Stimulated activated CD8-positive, alpha-beta memory T cell treated with anti-CD3 and anti-CD28 coated beads, Interleukin-7, amount 100 ng/mL, for 24 hours (primary cell): Measurements from ENCODE around the gene COQ4.
"Not testable (repeated sequence)": the region's sequence is repeated elsewhere in the genome, so short reads cannot be mapped to it uniquely, and the experiment has no call there.

Experiments used
- DNase-seq: peaks from one replicate; pipeline ENCODE4 v3.0.0-alpha.2; 2020; ENCODE audit warnings: low read depth

COQ4 gene

GRCh38 chr9:128298535-128299482 lies 23.8 kb upstream of the COQ4 start:
- DNase-seq, result no peak

GRCh38 chr9:128304136-128304970 lies 18.3 kb upstream of the COQ4 start:
- no peak for DNase-seq

GRCh38 chr9:128304971-128305288 lies 17.7 kb upstream of the COQ4 start:
- no peak for DNase-seq

GRCh38 chr9:128309551-128309950 lies 13.1 kb upstream of the COQ4 start:
- no peak for DNase-seq

- DNase-seq, result no peak
Measured at GRCh38 chr9:128310461-128310860, 12.2 kb upstream of the COQ4 start.

GRCh38 chr9:128314697-128315096 lies 7.9 kb upstream of the COQ4 start:
- no peak for DNase-seq

- no peak for DNase-seq
Measured at GRCh38 chr9:128316421-128316820, 6.2 kb upstream of the COQ4 start.

GRCh38 chr9:128317629-128318028 lies 5.0 kb upstream of the COQ4 start:
- DNase-seq, result no peak

- DNase-seq, result no peak
Measured at GRCh38 chr9:128321343-128321742, 1.3 kb upstream of the COQ4 start.

- DNase-seq, result no peak
Measured at GRCh38 chr9:128321879-128322403, 698 bp upstream of the COQ4 start.

- DNase-seq, result no peak
Measured at GRCh38 chr9:128323212-128323730, 632 bp downstream of the COQ4 start.

- DNase-seq, result no peak
Measured at GRCh38 chr9:128323791-128324190, 1.2 kb downstream of the COQ4 start.

GRCh38 chr9:128324401-128324800 lies 1.8 kb downstream of the COQ4 start:
- no peak for DNase-seq

- DNase-seq, result no peak
Measured at GRCh38 chr9:128325629-128326028, 3.0 kb downstream of the COQ4 start.

- DNase-seq, result no peak
Measured at GRCh38 chr9:128333451-128333869, 10.8 kb downstream of the COQ4 start.

- DNase-seq, result no peak
Measured at GRCh38 chr9:128335161-128335560, 12.5 kb downstream of the COQ4 start.

- DNase-seq, result no peak
Measured at GRCh38 chr9:128335914-128336313, 13.3 kb downstream of the COQ4 start.

- DNase-seq, result no peak
Measured at GRCh38 chr9:128337936-128338335, 15.3 kb downstream of the COQ4 start.

- DNase-seq, result not testable (repeated sequence)
Measured at GRCh38 chr9:128338852-128339614, 16.4 kb downstream of the COQ4 start.

- peak; percentile 45 for DNase-seq
Measured at GRCh38 chr9:128339761-128340690, 17.4 kb downstream of the COQ4 start, which contains the start of gene SLC27A4. Gene SLC27A4 (plus strand): TSS chr9:128340527. CDS start chr9:128343133, 2,606 bp downstream.
